Medulla oblongata (tissue), 1 donor: Measurements from ENCODE around the gene MFGE8.

ENCODE experiments used
- DNase-seq: peaks from one replicate; pipeline ENCODE4 v3.0.0-alpha.2; 2015; ENCODE audit errors: extremely low spot score

MFGE8 gene

DNA sequence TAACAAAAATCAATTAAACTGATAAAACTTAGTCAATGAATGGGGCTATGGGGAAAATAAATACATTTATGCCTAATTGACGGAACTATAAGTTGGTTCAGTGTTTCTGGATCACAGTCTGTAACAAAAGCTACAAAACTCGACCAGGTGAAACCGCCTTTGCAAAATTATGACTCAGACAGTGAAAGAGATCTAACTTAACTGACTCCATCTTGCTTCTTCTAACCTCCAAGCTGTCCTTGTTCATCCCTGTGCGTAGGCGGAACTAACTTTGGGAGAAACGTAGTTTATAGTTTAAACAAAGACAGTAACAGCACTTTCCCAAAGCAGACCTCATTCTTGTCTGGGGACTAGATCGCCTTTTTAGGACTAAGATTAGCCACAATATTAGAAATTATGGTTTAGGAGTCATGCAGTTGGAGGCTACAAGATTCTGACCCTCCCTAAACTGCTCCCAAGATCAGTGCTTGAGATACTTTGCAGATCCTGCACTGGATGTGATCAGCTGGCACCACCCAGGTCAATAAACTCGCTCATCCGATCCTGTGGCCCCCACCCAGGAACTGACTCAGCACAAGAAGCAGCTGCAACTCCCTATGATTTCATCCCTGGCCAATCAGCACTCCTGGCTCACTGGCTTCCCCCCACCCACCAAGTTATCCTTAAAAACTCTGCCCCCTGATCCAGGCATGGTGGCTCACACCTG, 7.2 kb upstream of the MFGE8 start:
- no peak for DNase-seq

DNA sequence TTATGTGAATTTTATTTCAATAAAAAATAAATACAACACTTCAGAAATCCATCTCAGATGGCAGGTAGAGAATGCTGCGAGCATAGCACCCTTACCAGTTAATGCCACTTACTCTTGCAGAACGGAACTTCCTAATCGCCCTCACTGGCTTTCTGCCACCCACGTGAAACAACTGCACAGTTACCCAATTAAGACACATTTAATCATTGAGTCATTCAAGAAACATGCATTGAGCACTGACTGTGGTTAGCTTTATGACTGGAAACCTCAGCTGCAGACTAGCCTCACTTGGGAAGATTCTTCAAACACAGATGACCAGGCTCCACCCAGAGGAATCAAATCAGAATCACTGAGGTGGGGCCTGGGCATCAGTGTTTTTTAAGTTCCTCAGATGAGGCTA, 5.6 kb upstream of the MFGE8 start:
- no peak for DNase-seq

DNA sequence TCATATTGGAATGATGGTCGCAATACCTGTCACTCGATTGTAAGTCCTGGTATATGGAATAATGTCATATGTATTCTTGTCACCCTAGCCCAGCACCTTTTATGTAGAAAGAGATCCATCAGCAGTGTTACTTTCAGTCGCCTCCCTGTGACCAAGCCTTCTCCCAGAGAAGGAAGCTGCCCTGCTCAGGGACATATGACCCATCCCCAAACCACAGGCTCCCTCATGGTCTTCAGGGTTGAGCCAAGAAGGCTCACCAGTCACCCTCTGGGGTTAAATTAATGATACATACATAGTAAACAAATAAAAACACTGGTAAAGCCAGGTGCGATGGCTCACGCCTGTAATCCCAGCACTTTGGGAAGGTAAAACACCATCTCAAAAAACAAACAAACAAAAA, 4.6 kb upstream of the MFGE8 start:
- DNase-seq, result no peak

DNA sequence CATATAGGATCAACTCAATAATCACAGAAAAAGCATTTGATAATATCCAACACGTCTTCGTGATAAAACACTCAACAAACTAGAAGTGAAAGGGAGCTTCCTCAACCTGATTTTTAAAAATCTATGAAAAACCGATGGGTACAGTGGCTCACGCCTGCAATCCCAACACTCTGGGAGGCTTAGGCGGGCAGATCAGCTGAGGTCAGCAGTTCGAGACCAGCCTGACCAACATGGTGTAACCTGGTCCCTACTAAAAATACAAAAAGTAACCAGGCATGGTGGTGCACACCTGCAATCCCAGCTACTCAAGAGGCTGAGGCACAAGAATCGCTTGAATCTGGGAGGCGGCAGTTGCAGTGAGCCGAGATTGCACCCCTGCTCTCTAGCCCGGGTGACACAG, 2.2 kb upstream of the MFGE8 start:
- DNase-seq, result no peak

DNA sequence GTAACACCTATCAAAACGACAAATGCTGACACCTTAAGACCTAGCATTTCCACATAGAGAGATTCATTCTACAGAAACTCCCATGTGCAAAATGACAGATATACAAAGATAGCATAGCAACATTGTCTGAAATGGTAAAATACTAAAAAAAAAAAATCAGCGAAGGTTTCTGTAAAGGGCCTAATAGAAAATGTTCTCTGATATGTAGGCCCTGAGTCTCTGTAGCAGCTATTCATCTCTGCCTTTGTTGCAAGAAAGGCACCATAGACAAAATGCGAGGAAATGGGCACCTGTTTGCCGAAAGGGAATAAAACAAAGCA, 631 bp upstream of the MFGE8 start:
- DNase-seq, result no peak

DNA sequence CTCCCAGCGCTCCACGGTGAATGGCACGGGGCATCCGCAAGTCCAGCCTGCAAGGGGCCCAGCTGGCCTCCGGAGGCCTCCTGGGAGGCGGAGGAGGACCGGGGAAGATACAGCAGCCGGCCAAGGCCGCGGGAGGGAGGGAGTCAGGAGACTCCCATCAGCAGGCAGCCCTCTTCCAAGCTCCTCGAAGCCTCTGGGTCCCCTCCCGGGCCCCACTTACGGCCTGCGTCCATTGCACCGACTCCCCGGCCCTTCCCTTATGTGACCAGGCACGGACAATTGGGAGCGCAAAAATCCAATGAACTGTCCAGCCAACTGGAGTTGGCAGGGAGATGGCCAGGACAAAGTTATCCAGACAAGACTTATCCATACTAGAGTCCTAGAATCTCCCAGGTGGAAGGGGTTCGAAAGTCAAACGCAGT, 668 bp downstream of the MFGE8 start:
- DNase-seq, result peak; percentile 35

DNA sequence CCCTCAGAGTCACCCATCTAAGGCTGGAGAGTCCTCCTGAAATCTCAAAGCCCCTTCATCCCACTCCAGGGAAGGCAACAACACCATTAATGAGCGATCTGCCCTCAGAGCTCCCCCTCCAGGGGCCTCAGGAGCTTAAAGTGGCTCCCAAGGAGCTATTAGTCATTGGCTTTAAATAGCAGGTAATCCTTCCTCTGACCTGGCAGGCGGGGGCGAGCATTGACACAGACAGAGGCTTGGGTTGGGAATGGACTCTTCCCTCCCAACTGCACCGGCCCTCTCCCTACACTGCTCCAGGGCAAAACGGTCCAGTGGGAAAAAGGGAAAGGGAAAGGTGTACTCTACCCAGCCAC, 1.4 kb downstream of the MFGE8 start:
- DNase-seq, result no peak

DNA sequence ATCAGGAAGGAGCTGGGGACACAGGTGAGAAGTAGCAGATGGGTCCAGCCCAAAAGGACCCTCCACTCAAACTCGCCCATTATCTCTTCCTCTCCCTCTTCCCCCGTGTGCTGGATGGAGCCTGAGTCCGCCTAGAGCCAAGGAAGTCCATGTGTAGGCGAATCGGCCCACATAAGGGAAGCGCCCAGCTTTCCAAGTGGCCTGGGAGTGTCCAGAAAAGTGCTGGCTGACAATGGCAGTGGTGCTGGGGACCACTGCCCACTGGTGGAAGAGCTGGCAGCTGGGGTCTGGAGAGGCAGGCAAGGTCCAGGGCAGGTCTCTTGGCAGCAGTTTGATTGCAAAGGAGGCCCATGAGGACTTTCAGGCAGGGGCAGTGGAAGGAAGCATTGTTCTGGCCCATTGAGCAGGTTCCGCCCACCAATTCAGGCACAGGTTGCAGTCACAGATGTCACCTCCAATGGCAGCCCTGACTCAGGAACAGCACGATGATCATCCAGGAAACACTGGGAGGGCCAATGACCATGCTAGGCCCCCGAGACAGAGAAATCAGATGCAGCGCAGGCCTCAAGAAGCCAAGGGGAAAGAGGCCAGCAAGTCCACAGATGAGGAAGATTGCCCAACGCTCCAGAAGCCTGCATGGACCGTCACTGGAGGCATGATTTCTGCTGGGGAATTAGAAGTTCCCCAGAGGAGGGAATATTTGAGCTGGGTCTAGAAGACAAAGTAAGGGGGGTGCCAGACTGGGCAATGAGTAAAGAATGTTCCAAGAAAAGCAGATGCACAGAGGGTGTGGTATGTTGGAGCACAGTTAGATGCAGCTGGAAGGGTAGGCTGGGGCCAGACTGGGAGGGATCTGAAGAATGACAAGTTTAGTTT, 3.0 kb downstream of the MFGE8 start:
- no peak for DNase-seq

DNA sequence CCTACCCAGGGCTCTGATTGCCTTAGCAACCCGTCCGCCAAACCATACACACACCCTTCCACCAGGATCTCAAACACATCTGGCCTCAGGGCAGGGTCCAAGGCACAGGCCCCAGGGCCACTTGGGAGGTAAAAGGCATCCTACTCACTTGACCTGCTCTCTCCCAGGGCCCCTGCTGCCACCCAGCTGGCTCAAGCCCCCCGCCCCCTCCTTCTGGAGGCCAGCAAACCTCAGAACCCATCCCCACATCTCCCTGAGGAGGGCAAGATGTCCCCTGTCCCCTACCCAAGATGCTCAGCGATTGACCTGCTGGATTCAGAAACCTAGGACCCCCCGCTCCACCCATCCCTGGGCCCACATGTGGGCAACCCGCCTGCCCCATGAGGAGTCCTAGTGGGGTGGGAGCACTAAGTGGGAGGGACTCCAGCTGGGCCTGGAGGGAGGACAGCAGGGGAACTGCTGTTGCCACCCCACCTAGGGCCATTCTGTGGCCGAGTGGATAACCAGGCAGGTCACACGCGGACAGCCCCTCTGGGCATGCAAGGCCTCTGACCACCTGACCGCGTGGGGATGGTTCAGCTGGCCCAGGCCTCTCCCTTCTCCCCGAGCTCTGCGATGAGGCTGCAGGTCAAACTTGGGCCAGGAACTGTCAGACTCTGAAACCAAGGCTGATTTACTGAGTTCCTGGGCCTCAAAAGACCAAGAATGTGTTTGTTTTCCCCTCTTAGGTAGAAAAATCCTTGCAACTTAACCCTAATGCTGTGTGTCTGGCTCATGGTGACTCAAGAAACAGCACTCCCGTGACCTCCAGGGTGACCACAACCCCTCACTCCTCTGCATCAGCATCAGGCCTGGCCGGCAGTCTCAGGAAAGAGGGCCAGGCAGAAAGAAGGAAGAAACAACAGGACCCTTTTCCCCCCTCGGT, 4.2 kb downstream of the MFGE8 start:
- DNase-seq, result no peak

DNA sequence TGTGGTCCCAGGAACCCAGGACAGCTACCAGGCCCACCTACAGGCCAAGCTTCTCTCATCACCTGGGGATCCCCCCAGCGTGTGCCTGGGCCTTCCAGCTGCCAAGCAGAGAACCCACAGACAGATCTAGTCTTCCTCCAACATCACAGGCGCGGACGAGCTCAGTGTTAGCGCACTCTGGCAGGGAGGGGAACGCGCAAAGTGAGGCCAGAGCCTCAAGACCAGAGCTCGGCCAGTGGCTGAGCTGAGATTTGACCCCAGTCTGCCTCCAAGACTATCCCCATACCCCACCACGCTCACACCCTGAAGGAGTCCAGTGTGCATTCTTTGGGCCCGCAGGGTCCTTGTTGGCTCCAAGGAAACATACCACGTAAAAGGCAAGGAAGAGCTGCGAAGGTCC, 5.1 kb downstream of the MFGE8 start:
- DNase-seq, result no peak

DNA sequence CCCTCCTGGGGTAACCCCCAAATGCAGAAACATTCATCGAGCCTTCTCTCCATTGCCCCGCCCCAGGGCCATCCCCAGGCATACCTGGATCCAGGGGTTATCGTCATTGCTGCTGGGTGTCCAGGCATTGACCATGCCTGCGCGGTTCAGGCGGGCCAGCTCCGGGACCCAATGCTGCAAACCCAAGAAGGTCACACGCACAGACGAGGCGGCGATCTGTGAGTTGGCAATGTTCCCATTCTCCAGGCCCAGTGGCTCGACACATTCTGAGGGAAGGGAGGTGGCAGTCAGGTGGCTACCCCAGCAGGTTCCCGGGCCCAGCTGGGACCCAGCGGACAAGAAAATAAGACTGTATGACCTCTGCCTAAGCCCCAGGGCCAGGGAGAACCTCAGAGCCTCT, 6.1 kb downstream of the MFGE8 start:
- no peak for DNase-seq

DNA sequence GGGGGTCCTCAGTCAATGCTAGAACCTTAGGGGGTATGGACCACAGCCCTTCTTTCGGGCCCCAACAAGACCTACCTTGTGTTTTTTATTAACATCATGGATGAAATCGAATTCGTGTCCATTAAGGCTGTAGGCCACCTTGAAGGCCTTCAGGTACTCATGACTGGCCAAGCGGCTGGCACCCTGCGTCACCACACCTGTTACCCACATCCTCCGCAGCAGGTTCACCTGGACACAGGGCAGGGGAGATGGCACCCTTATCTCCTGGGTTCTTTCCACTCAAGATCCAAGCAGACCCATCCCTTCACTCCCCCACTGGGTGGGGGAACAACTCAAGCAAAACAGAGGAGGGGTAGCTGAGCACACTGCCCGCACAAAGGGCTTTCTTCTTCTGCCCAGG, 6.6 kb downstream of the MFGE8 start:
- DNase-seq, result no peak

DNA sequence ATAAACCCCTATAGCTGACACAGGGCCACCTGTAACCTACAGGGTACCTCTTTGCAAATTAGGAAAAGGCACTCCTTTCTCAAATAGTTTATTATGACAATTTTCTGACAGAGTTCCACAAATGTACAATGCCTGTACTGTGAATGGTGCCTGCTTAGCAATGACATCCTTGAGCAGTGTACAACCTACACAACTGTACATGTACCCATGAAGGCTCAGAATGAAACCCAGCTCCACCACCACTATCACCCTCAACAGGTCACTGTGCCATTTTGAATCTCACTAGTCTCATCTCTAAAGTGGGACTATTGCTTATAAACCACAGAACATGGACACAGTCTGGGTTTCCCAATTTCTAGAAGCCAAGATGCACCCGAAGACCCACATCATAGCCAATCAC, 7.0 kb downstream of the MFGE8 start:
- no peak for DNase-seq

DNA sequence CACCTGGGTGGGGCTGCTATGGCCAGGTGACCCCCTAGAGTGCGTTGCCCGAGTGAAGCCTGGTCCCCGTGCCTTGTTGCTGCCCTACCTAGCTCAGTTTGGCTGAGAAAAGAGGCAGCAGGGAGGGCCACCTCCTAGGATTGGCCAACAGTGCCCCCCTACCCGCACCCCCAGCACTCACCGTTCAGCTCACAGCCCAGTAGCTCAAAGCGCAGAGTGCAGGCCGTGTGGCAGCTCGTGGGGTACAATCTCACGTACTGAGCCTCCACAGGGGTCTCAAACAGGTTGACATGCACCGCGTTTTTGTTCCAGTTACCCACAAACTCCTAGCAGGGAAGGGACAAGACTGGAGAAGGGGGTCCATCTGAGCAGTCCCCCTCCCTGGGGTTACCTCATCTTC, 7.6 kb downstream of the MFGE8 start:
- no peak for DNase-seq

DNA sequence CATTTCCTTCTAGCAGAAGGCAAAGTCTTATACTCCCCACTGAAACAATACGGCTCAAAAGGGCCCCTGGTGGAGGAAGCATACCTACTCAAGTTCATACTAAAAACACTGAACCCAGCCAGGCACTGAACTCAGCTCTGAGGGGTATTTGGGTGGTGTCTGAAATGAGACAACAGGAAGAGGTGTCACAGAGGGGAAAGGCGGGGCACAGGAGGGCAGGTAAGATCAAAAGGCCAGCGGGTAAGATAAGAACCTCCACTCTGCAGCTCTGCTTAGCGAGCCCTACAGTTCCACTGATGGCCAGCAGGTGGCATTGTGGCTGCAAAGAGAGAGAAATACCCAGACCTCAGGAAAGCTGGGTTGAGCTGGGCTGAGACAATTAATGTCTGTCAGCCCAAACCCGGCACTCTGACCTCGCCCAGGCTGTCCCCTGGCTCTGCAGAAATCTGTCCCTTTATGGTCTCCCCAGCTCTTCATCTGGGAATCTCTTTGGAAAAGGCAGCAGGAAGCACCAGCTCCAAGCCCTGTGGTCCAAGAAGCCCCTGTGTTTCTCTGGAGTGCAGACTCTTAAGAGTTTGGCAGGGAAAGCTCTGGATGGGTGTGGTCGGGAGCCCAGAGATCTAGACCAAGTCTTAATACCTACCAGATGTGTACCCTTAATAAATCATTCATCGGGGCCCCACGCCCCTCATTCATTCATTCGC, 8.4 kb downstream of the MFGE8 start:
- DNase-seq, result peak; percentile 91

DNA sequence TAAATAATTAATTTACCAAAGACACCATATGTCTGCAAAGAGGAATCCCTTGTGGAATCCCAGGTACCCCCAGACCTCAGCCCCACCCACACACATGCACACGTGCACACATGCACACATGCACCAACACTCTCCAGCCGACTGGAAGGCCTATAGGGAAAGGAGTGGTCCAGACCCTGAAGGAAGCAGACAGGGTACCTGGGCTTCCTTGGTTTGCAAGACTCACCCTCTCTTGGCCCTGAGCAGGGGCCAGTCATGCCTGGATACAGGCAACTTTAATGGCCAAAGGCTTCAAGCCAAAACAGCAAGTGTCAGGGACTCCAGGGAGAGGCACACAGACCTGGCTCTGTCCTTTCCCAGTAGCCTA, 8.9 kb downstream of the MFGE8 start:
- DNase-seq, result no peak

DNA sequence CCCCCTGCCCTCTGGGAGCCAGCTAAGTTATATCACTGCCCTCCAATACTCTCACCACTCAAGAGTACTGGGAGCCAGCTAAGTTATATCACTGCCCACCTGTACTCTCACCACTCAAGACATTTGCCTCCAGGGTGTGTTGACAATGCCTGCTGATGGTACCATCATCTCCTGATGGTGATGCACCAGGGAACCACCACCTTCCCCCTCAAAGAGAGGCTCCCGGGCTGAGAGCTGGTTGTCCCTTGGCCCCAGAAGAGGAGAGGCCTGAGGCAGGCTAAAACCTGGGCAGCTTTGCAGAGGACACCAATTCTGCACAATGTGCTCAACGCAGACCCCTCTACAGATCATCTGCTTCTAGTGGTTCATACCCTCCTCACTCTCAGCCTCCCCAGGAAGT, 10.3 kb downstream of the MFGE8 start:
- no peak for DNase-seq

DNA sequence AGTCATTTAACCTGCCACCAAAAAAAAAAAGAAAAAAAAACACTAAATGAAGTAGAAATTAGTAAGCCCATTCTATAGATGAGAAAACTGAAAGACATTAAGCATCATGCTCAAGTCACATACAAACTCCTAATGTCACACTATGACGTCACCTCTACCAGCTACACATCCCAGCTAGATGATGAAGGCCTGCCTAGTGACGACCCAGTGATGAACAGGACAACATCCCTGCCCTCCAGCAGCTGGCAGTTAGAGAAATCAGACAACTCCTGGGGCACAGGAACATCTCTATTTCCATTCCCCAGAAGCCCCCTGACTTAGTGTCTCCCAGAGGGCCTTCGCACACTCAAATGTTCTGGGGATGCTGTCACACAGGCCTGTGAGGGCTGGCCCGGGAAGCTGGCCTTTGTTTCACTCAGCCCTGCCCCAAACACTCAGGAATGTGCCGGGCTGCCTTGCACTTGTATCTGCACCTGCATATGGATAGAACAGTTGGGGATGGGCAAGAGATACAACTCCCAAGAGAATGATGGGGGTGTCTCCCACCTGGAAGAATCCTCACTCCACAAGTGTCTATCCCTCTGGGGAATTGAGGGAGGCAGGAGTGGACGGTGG, 10.9 kb downstream of the MFGE8 start:
- no peak for DNase-seq

DNA sequence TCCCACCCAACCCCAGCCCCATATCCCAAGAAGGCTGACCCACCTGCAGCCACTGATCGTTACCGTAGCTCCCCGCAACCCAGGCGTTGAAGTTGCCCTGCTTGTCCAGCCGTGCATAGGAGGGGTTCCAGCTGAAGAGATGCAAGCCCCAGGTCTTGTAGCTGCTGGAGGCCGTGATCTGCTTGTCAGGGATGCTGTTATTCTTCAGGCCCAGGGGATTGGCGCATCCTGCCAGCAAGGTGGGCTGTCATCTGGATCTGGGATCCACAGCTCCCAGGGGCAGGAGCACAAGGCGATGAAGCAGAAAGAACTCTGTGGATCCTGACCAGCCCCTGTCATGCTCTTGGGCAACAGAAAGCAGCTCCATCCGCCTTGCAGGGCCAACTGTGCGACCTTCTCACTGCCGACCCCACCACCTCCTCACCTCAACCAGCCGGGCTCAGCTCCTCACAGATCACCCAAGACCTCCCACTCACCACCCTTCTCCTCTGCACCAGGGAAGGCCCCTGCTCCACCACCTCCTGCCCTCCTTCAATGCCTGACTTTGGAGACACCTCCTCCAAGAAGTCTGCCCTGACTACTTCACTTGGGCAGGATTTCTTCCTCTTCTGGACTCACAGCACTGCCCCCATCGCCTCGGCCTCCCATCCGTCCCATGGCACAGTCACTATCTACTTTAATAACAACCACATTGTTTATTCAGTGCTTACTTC, 11.5 kb downstream of the MFGE8 start:
- no peak for DNase-seq

DNA sequence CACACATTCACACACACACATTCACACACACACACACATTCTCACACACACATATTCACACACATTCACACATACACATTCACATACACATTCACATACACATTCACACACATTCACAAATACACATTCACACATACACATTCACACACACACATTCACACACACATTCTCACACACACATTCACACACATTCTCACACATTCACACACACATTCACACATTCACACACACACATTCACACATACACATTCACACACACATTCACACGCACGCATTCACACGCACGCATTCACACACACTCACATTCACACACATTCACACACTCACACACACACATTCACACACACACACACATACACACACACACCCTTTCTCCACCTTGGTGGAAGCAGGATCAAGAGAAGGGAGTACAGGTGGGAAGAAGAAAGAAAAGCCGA, 12.2 kb downstream of the MFGE8 start:
- no peak for DNase-seq
